CD4-positive, alpha-beta T cell treated with Interferon alpha-2 for 1 hour (primary cell): ENCODE measurements around the gene GPC1.

Source experiments
- DNase-seq, 2 donors: peaks; one replicate each; pipeline ENCODE4 v3.0.0-alpha.2; 2020 to 2022

Gene GPC1

GRCh38 chr2:240458044-240458899, 22.8 kb downstream of the GPC1 start:
- DNase-seq = no peak

GRCh38 chr2:240458900-240459391, 23.5 kb downstream of the GPC1 start:
- no peak for DNase-seq

- no peak for DNase-seq
Measured at GRCh38 chr2:240459401-240460252, 24.2 kb downstream of the GPC1 start.

- no peak for DNase-seq
Measured at GRCh38 chr2:240460253-240460711, 24.8 kb downstream of the GPC1 start.

- DNase-seq = no peak
Measured at GRCh38 chr2:240460781-240461431, 25.4 kb downstream of the GPC1 start.

- DNase-seq = no peak
Measured at GRCh38 chr2:240461471-240462072, 26.1 kb downstream of the GPC1 start.

- no peak for DNase-seq
Measured at GRCh38 chr2:240462073-240462706, 26.7 kb downstream of the GPC1 start.

- no peak for DNase-seq
Measured at GRCh38 chr2:240462707-240463273, 27.3 kb downstream of the GPC1 start.

GRCh38 chr2:240463274-240463865, 27.9 kb downstream of the GPC1 start:
- DNase-seq = peak in 1 of 2 donors; percentile 1

GRCh38 chr2:240463866-240464481, 28.5 kb downstream of the GPC1 start:
- peak in 1 of 2 donors; percentile 1 for DNase-seq

GRCh38 chr2:240464514-240465241, 29.2 kb downstream of the GPC1 start:
- DNase-seq = peak in 1 of 2 donors; percentile 1

GRCh38 chr2:240465268-240465764, 29.9 kb downstream of the GPC1 start:
- peak in 1 of 2 donors; percentile 1 for DNase-seq

GRCh38 chr2:240465765-240466578, 30.5 kb downstream of the GPC1 start:
- DNase-seq = peak in 1 of 2 donors; percentile 0

- peak in 1 of 2 donors; percentile 0 for DNase-seq
Measured at GRCh38 chr2:240466579-240467148, 31.2 kb downstream of the GPC1 start.

GRCh38 chr2:240467149-240467642, 31.7 kb downstream of the GPC1 start:
- DNase-seq = peak in 1 of 2 donors; percentile 0

- no peak for DNase-seq
Measured at GRCh38 chr2:240467659-240468302, 32.3 kb downstream of the GPC1 start.
